ENCODE results near the gene SUSD1.

Gene SUSD1

GRCh38 chr9:112184221-112184620 lies 9.1 kb upstream of the SUSD1 start:
- ATAC-seq: no peak

GRCh38 chr9:112180387-112180881 lies 5.3 kb upstream of the SUSD1 start:
- no peak; the same call in 2 of the 3 replicates for ATAC-seq
- TF ChIP-seq ARNTL (CRISPR knock-in tag; IDR thresholded peaks at IDR 0.05; ENCODE audit: borderline replicate concordance, low read depth) (no peak), ESRRG (CRISPR knock-in tag; IDR thresholded peaks at IDR 0.05) (no peak), TSHZ2 (CRISPR knock-in tag; IDR thresholded peaks at IDR 0.05) (no peak), TOX (CRISPR knock-in tag; IDR thresholded peaks at IDR 0.05; ENCODE audit: borderline replicate concordance) (no peak), RARB (CRISPR knock-in tag; IDR thresholded peaks at IDR 0.05) (no peak), ISL1 (CRISPR knock-in tag; IDR thresholded peaks at IDR 0.05) (no peak), CSRNP3 (CRISPR knock-in tag; IDR thresholded peaks at IDR 0.05) (no peak), ZC3H10 (CRISPR knock-in tag; IDR thresholded peaks at IDR 0.05) (no peak), ZFP30 (CRISPR knock-in tag; IDR thresholded peaks at IDR 0.05) (no peak), SNAI2 (CRISPR knock-in tag; IDR thresholded peaks at IDR 0.05) (no peak), OSR1 (CRISPR knock-in tag; IDR thresholded peaks at IDR 0.05) (no peak), BACH2 (CRISPR knock-in tag; IDR thresholded peaks at IDR 0.05; ENCODE audit: borderline replicate concordance) (no peak), TCF4 (CRISPR knock-in tag; IDR thresholded peaks at IDR 0.05; ENCODE audit: borderline replicate concordance) (no peak), CREB5 (CRISPR knock-in tag; IDR thresholded peaks at IDR 0.05; ENCODE audit: low read depth) (no peak), PPARA (CRISPR knock-in tag; IDR thresholded peaks at IDR 0.05; ENCODE audit: borderline replicate concordance) (no peak), POU6F1 (CRISPR knock-in tag; IDR thresholded peaks at IDR 0.05; ENCODE audit: borderline replicate concordance, low read depth) (no peak), GLIS3 (CRISPR knock-in tag; IDR thresholded peaks at IDR 0.05) (no peak)

More at GRCh38 chr9:112184221-112184620, 9.1 kb upstream of the SUSD1 start:
- no peak for TF ChIP-seq ZNF565 (CRISPR knock-in tag; conservative IDR thresholded peaks at IDR 0.05; ENCODE audit: low read depth)
- TF ChIP-seq TCF4 (CRISPR knock-in tag; IDR thresholded peaks at IDR 0.05; ENCODE audit: borderline replicate concordance): peak; percentile 36; the same call in 1 of the 2 replicates
- no peak for TF ChIP-seq PPARA (CRISPR knock-in tag; IDR thresholded peaks at IDR 0.05; ENCODE audit: borderline replicate concordance)
- TF ChIP-seq SNAI2 (CRISPR knock-in tag; IDR thresholded peaks at IDR 0.05): no peak
- TF ChIP-seq ZNF8 (CRISPR knock-in tag; IDR thresholded peaks at IDR 0.05): no peak
- no peak for TF ChIP-seq ISL1 (CRISPR knock-in tag; IDR thresholded peaks at IDR 0.05)

GRCh38 chr9:112179816-112180215 lies 4.7 kb upstream of the SUSD1 start:
- no peak for ATAC-seq
- no peak for TF ChIP-seq OSR1 (CRISPR knock-in tag; IDR thresholded peaks at IDR 0.05)

- ATAC-seq: no peak
- no peak for TF ChIP-seq TOX (CRISPR knock-in tag; IDR thresholded peaks at IDR 0.05; ENCODE audit: borderline replicate concordance)
- no peak for TF ChIP-seq SNAI2 (CRISPR knock-in tag; IDR thresholded peaks at IDR 0.05)
- no peak for TF ChIP-seq RARB (CRISPR knock-in tag; IDR thresholded peaks at IDR 0.05)
- no peak for TF ChIP-seq ZFP3 (CRISPR knock-in tag; IDR thresholded peaks at IDR 0.05)
- no peak for TF ChIP-seq BACH2 (CRISPR knock-in tag; IDR thresholded peaks at IDR 0.05; ENCODE audit: borderline replicate concordance)
- no peak for TF ChIP-seq CSRNP3 (CRISPR knock-in tag; IDR thresholded peaks at IDR 0.05)
- TF ChIP-seq PATZ1 (CRISPR knock-in tag; IDR thresholded peaks at IDR 0.05; ENCODE audit: borderline replicate concordance): no peak
- no peak for TF ChIP-seq ZC3H10 (CRISPR knock-in tag; IDR thresholded peaks at IDR 0.05)
- no peak for TF ChIP-seq TSHZ2 (CRISPR knock-in tag; IDR thresholded peaks at IDR 0.05)
- TF ChIP-seq ZNF8 (CRISPR knock-in tag; IDR thresholded peaks at IDR 0.05): no peak
- TF ChIP-seq ESRRG (CRISPR knock-in tag; IDR thresholded peaks at IDR 0.05): no peak
Observed at GRCh38 chr9:112176524-112176923, 1.4 kb upstream of the SUSD1 start.
